HepG2 (cell line): ENCODE data around the gene TMEM218. TPM values are rescaled to one million over a fixed set of nuclear protein-coding genes. Genes with fewer than 3 reads are reported as not detected.

Experiments
- ATF5 ChIP-seq: sonication (generic); formaldehyde crosslinking; IDR thresholded peaks from 2 replicates; pipeline ENCODE4 v1.4.0; 2020; ENCODE audit warnings: mild to moderate bottlenecking, low read depth, missing genetic modification reagents
- DBP ChIP-seq: sonication (generic); formaldehyde crosslinking; IDR thresholded peaks from 2 replicates; pipeline ENCODE4 v1.4.0; 2020; ENCODE audit warnings: missing genetic modification reagents; ENCODE audit errors: not compliant biosample characterization
- FOXC1 ChIP-seq: sonication (generic); formaldehyde crosslinking; IDR thresholded peaks from 2 replicates; pipeline ENCODE4 v1.8.0; 2022; ENCODE audit warnings: mild to moderate bottlenecking, missing genetic modification reagents, borderline replicate concordance
- KAT7 ChIP-seq: IDR thresholded peaks from 2 replicates; pipeline ENCODE4 v1.6.1; 2018; ENCODE audit warnings: borderline replicate concordance, missing compliant biosample characterization
- PHF5A ChIP-seq: IDR thresholded peaks from one replicate; pipeline ENCODE4 v1.6.1; 2018; ENCODE audit warnings: low read depth, missing genetic modification reagents; ENCODE audit not compliant: unreplicated experiment
- SNAI1 ChIP-seq: sonication (generic); formaldehyde crosslinking; IDR thresholded peaks from 2 replicates; pipeline ENCODE4 v1.5.0; 2020; ENCODE audit warnings: mild to moderate bottlenecking, missing genetic modification reagents, borderline replicate concordance
- SOX5 ChIP-seq: IDR thresholded peaks from 2 replicates; pipeline ENCODE4 v1.6.1; 2016; ENCODE audit warnings: borderline replicate concordance
- TRAFD1 ChIP-seq: sonication (generic); formaldehyde crosslinking; IDR thresholded peaks from 2 replicates; pipeline ENCODE4 v1.5.1; 2020; ENCODE audit warnings: missing genetic modification reagents, mild to moderate bottlenecking, borderline replicate concordance
- ZBTB43 ChIP-seq: sonication (generic); formaldehyde crosslinking; conservative IDR thresholded peaks from 2 replicates; pipeline ENCODE4 v1.4.0; 2020; ENCODE audit warnings: missing genetic modification reagents
- ZMYM2 ChIP-seq: sonication (generic); formaldehyde crosslinking; IDR thresholded peaks from 2 replicates; pipeline ENCODE4 v1.8.0; 2022; ENCODE audit warnings: mild to moderate bottlenecking, missing genetic modification reagents
- ZNF224 ChIP-seq: sonication (generic); formaldehyde crosslinking; IDR thresholded peaks from 2 replicates; pipeline ENCODE4 v1.5.0; 2020; ENCODE audit warnings: mild to moderate bottlenecking, missing genetic modification reagents
- ZNF446 ChIP-seq: sonication (generic); formaldehyde crosslinking; IDR thresholded peaks from 2 replicates; pipeline ENCODE4 v1.5.0; 2020; ENCODE audit warnings: mild to moderate bottlenecking, missing genetic modification reagents
- ZNF564 ChIP-seq: sonication (generic); formaldehyde crosslinking; IDR thresholded peaks from 2 replicates; pipeline ENCODE4 v1.8.1; 2023; ENCODE audit warnings: mild to moderate bottlenecking, missing genetic modification reagents
- ZNF660 ChIP-seq: sonication (generic); formaldehyde crosslinking; IDR thresholded peaks from 2 replicates; pipeline ENCODE4 v1.5.1; 2020; ENCODE audit warnings: mild to moderate bottlenecking, low read depth, missing genetic modification reagents, borderline replicate concordance
- ZNF891 ChIP-seq: sonication (generic); formaldehyde crosslinking; IDR thresholded peaks from 2 replicates; pipeline ENCODE4 v1.5.0; 2020; ENCODE audit warnings: mild to moderate bottlenecking, missing genetic modification reagents
- polyA plus RNA-seq, 8 experiments: library from polyadenylated mRNA; depleted of rRNA in 3 of 8; stranded (reverse) in 7 of 8; unstranded in 1 of 8; fragments of >200 nt; fragmentation: Illumina TruSeq in 4 of 8; extraction: Trizol in 4 of 8; gene quantifications; 2 replicates each; pipeline versions ENCODE4 v1.2.1 to v1.2.3, GENCODE V29; 2011 to 2016; ENCODE audit warnings: low read depth in 4 of 8, missing spikeins in 1 of 8, mixed read lengths in 1 of 8; ENCODE audit not compliant: insufficient read depth in 1 of 8
- total RNA-seq, 5 experiments: library from RNA; depleted of rRNA; stranded (reverse); fragments of >200 nt; fragmentation: Illumina TruSeq; extraction: Trizol; gene quantifications; 2 replicates each; pipeline ENCODE4 v1.2.3, GENCODE V29; 2016; ENCODE audit warnings: low read depth in 1 of 5

TMEM218 gene
- total and polyA plus RNA-seq, 2 of the 13 experiments (the other 11 are each of a cell fraction or from before 2014, with no cell fraction given): 11.8 to 14.0 TPM

- TF ChIP-seq ZNF891 (CRISPR knock-in tag) (0 out of 2 replicates have a peak, but pooled peaks have one; percentile 56), SNAI1 (0 out of 2 replicates have a peak, but pooled peaks have one; percentile 74), ZBTB43 (CRISPR knock-in tag) (no peak), DBP (CRISPR knock-in tag) (no peak), ZNF660 (CRISPR knock-in tag) (no peak), ZNF446 (CRISPR knock-in tag) (no peak), FOXC1 (CRISPR knock-in tag) (no peak), ZNF224 (CRISPR knock-in tag) (no peak), TRAFD1 (no peak), ZMYM2 (no peak), PHF5A (CRISPR knock-in tag) (no peak), KAT7 (CRISPR knock-in tag) (no peak), ZNF564 (CRISPR knock-in tag) (no peak), SOX5 (CRISPR knock-in tag) (no peak), ATF5 (CRISPR knock-in tag) (no peak)
These were observed 40.6 kb downstream of the TMEM218 start (continued) for GRCh38 chr11:125070699-125071254.
